GM10266 (cell line): ENCODE results near the gene SH3TC1.

ENCODE experiments used
- DNase-seq: peaks from one replicate; pipeline ENCODE4 v3.0.0; 2012; ENCODE audit errors: extremely low spot score
- CTCF ChIP-seq: IDR thresholded peaks from 2 replicates; pipeline ENCODE4 v1.5.1; 2012; ENCODE audit warnings: mild to moderate bottlenecking, low read depth; ENCODE audit not compliant: control insufficient read depth, insufficient read depth; ENCODE audit errors: missing control alignments

Gene SH3TC1

GRCh38 chr4:8289151-8289750 lies 90.2 kb downstream of the SH3TC1 start:
- DNase-seq, result no peak

GRCh38 chr4:8289956-8290700 lies 91.0 kb downstream of the SH3TC1 start:
- TF ChIP-seq CTCF, result no peak
- DNase-seq, result no peak

More at GRCh38 chr4:8289151-8289750, 90.2 kb downstream of the SH3TC1 start:
- no peak for TF ChIP-seq CTCF

GRCh38 chr4:8290701-8290970 lies 91.5 kb downstream of the SH3TC1 start:
- no peak for TF ChIP-seq CTCF
- no peak for DNase-seq
